HepG2 (cell line): ENCODE results near the gene C1QTNF1. TPM values are rescaled to one million over a fixed set of nuclear protein-coding genes. Genes with fewer than 3 reads are reported as not detected.

ENCODE experiments used
- AHR ChIP-seq: IDR thresholded peaks from 2 replicates; pipeline ENCODE4 v1.6.1; 2018; ENCODE audit warnings: missing genetic modification reagents, missing compliant biosample characterization
- ARID3A ChIP-seq: IDR thresholded peaks from 2 replicates; pipeline ENCODE4 v1.6.1; 2012; ENCODE audit warnings: low read depth, low read length, improper control_type of control experiment
- EHMT2 ChIP-seq: fragments of 200-600 bp; sonication (generic); IDR thresholded peaks from 2 replicates; pipeline ENCODE4 v1.7.0; 2017; ENCODE audit warnings: antibody characterized with exemption, low read depth, low read length, borderline replicate concordance
- ETV5 ChIP-seq: IDR thresholded peaks from 2 replicates; pipeline ENCODE4 v1.6.1; 2018; ENCODE audit warnings: missing biosample characterization, missing genetic modification reagents, inconsistent platforms, borderline replicate concordance
- FOXK1 ChIP-seq: sonication (generic); formaldehyde crosslinking; IDR thresholded peaks from 2 replicates; pipeline ENCODE4 v1.4.0; 2020; ENCODE audit warnings: low read depth, missing genetic modification reagents, borderline replicate concordance
- HBP1 ChIP-seq: IDR thresholded peaks from 2 replicates; pipeline ENCODE4 v1.6.1; 2016; ENCODE audit warnings: low read depth, control low read depth
- HDAC2 ChIP-seq: sonication (generic); formaldehyde crosslinking; IDR thresholded peaks from 2 replicates; pipeline ENCODE4 v1.4.0; 2020; ENCODE audit warnings: missing genetic modification reagents
- HOXA5 ChIP-seq: sonication (generic); formaldehyde crosslinking; IDR thresholded peaks from 2 replicates; pipeline ENCODE4 v1.4.0; 2020; ENCODE audit warnings: missing genetic modification reagents
- MXD1 ChIP-seq: sonication (generic); formaldehyde crosslinking; IDR thresholded peaks from 2 replicates; pipeline ENCODE4 v1.4.0; 2020; ENCODE audit warnings: mild to moderate bottlenecking, missing genetic modification reagents
- MXI1 ChIP-seq: IDR thresholded peaks from 3 replicates; pipeline ENCODE4 v1.6.1; 2012; ENCODE audit warnings: low read depth, low read length, inconsistent platforms, borderline replicate concordance
- MYC ChIP-seq: sonication (generic); formaldehyde crosslinking; IDR thresholded peaks from 2 replicates; pipeline ENCODE4 v1.9.0; 2021; ENCODE audit warnings: missing genetic modification reagents, borderline replicate concordance
- NCOA2 ChIP-seq: sonication (generic); formaldehyde crosslinking; IDR thresholded peaks from 2 replicates; pipeline ENCODE4 v1.8.0; 2022; ENCODE audit warnings: inconsistent platforms
- PATZ1 ChIP-seq: sonication (generic); formaldehyde crosslinking; IDR thresholded peaks from 2 replicates; pipeline ENCODE4 v1.4.0; 2020; ENCODE audit warnings: missing genetic modification reagents
- PAX8 ChIP-seq: sonication (generic); formaldehyde crosslinking; IDR thresholded peaks from 2 replicates; pipeline ENCODE4 v1.8.0; 2022; ENCODE audit warnings: mild to moderate bottlenecking, missing genetic modification reagents, borderline replicate concordance
- SNRNP70 ChIP-seq: fragments of 200-400 bp; formaldehyde crosslinking; IDR thresholded peaks from 2 replicates; pipeline ENCODE4 v1.6.1; 2017; ENCODE audit warnings: mild to moderate bottlenecking, low read depth, low read length, moderate library complexity
- STAT5B ChIP-seq: sonication (generic); formaldehyde crosslinking; IDR thresholded peaks from 2 replicates; pipeline ENCODE4 v1.4.0; 2020; ENCODE audit warnings: missing genetic modification reagents
- TFAP4 ChIP-seq: sonication (generic); IDR thresholded peaks from 2 replicates; pipeline ENCODE4 v1.6.1; 2016; ENCODE audit warnings: low read depth, borderline replicate concordance
- ZMAT3 ChIP-seq: sonication (generic); formaldehyde crosslinking; conservative IDR thresholded peaks from 2 replicates; pipeline ENCODE4 v1.7.0; 2021; ENCODE audit warnings: missing genetic modification reagents
- ZNF274 ChIP-seq: sonication (generic); formaldehyde crosslinking; IDR thresholded peaks from 2 replicates; pipeline ENCODE4 v1.5.1; 2020; ENCODE audit warnings: mild to moderate bottlenecking, missing genetic modification reagents
- ZNF343 ChIP-seq: sonication (generic); formaldehyde crosslinking; IDR thresholded peaks from 2 replicates; pipeline ENCODE4 v1.4.0; 2020; ENCODE audit warnings: mild to moderate bottlenecking, missing genetic modification reagents
- ZNF510 ChIP-seq: sonication (generic); formaldehyde crosslinking; IDR thresholded peaks from 2 replicates; pipeline ENCODE4 v1.4.0; 2020; ENCODE audit warnings: low read depth, mild to moderate bottlenecking, missing genetic modification reagents
- ZNF605 ChIP-seq: sonication (generic); formaldehyde crosslinking; IDR thresholded peaks from 2 replicates; pipeline ENCODE4 v1.8.0; 2022; ENCODE audit warnings: mild to moderate bottlenecking, missing genetic modification reagents
- ZNF615 ChIP-seq: sonication (generic); formaldehyde crosslinking; IDR thresholded peaks from 2 replicates; pipeline ENCODE4 v1.5.0; 2020; ENCODE audit warnings: mild to moderate bottlenecking, missing genetic modification reagents, borderline replicate concordance
- polyA plus RNA-seq, 8 experiments: library from polyadenylated mRNA; depleted of rRNA in 3 of 8; stranded (reverse) in 7 of 8; unstranded in 1 of 8; fragments of >200 nt; fragmentation: Illumina TruSeq in 4 of 8; extraction: Trizol in 4 of 8; gene quantifications; 2 replicates each; pipeline versions ENCODE4 v1.2.1 to v1.2.3, GENCODE V29; 2011 to 2016; ENCODE audit warnings: low read depth in 4 of 8, missing spikeins in 1 of 8, mixed read lengths in 1 of 8; ENCODE audit not compliant: insufficient read depth in 1 of 8
- total RNA-seq, 5 experiments: library from RNA; depleted of rRNA; stranded (reverse); fragments of >200 nt; fragmentation: Illumina TruSeq; extraction: Trizol; gene quantifications; 2 replicates each; pipeline ENCODE4 v1.2.3, GENCODE V29; 2016; ENCODE audit warnings: low read depth in 1 of 5

The C1QTNF1 gene
- total and polyA plus RNA-seq, 2 of the 13 experiments (the other 11 are each of a cell fraction or from before 2014, with no cell fraction given), result 0.18 to 0.86 TPM

GRCh38 chr17:79026376-79027273, 2.7 kb downstream of the C1QTNF1 start (continued):
- TF ChIP-seq PATZ1 (CRISPR knock-in tag) (peak; percentile 97), AHR (CRISPR knock-in tag) (no peak), FOXK1 (CRISPR knock-in tag) (peak; percentile 61; the same call in 1 of the 2 replicates), ZNF274 (CRISPR knock-in tag) (peak; percentile 62; the same call in 1 of the 2 replicates), HDAC2 (peak; percentile 79), NCOA2 (peak; percentile 80), ZNF343 (CRISPR knock-in tag) (0 out of 2 replicates have a peak, but pooled peaks have one; percentile 57), MXD1 (CRISPR knock-in tag) (no peak; the same call in none of the 2 replicates), SNRNP70 (no peak), ZNF605 (no peak), ZNF510 (CRISPR knock-in tag) (peak; percentile 88; the same call in 1 of the 2 replicates), EHMT2 (no peak), HOXA5 (CRISPR knock-in tag) (0 out of 2 replicates have a peak, but pooled peaks have one; percentile 60), STAT5B (no peak), ETV5 (CRISPR knock-in tag) (peak; percentile 72; the same call in 1 of the 2 replicates), ZMAT3 (CRISPR knock-in tag) (peak; percentile 66; the same call in 1 of the 2 replicates), MYC (CRISPR knock-in tag) (peak; percentile 68), ARID3A (peak; percentile 94), TFAP4 (peak; percentile 94), HBP1 (CRISPR knock-in tag) (no peak), PAX8 (CRISPR knock-in tag) (no peak), MXI1 (peak; percentile 86; the same call in 2 of the 3 replicates), ZNF615 (no peak)
